Frontal cortex (tissue), 4 donors: ENCODE data around the gene YKT6. TPM values are rescaled to one million over a fixed set of nuclear protein-coding genes. Genes with fewer than 3 reads are reported as not detected.
"Not testable (repeated sequence)": the region's sequence is repeated elsewhere in the genome, so short reads cannot be mapped to it uniquely, and the experiment has no call there.

Experiments used
- DNase-seq, 2 donors: peaks; one replicate each; pipeline ENCODE4 v3.0.0; 2012; ENCODE audit warnings: low spot score in 2 of 2
- FAIRE-seq: peaks from 2 replicates; lab custom pipeline; 2012; peaks lifted over from hg19 to GRCh38; lab: Jason Lieb, UNC
- total RNA-seq: library from RNA; depleted of rRNA; stranded (reverse); fragments of >200 nt; gene quantifications from one replicate; pipeline ENCODE4 v1.2.3, GENCODE V29; 2014
- donor health status: control.
- donor health status: control.
- donor health status: control.

Gene YKT6
- total RNA-seq, 1 donor from 2014 or later = 53.0 TPM

GRCh38 chr7:44171901-44172300, 28.9 kb upstream of the YKT6 start:
- not testable (repeated sequence) for DNase-seq, FAIRE-seq

GRCh38 chr7:44172352-44172751, 28.4 kb upstream of the YKT6 start:
- no peak for DNase-seq
- FAIRE-seq = no peak

- DNase-seq (no peak), FAIRE-seq (no peak)
Observed at GRCh38 chr7:44172803-44173424, 27.9 kb upstream of the YKT6 start.

GRCh38 chr7:44173911-44174693, 26.7 kb upstream of the YKT6 start:
- DNase-seq = no peak
- no peak for FAIRE-seq

GRCh38 chr7:44174694-44174948, 26.2 kb upstream of the YKT6 start:
- DNase-seq, FAIRE-seq: not testable (repeated sequence)

- no peak for FAIRE-seq
- DNase-seq = no peak
Observed at GRCh38 chr7:44175730-44176129, 25.0 kb upstream of the YKT6 start.

GRCh38 chr7:44176486-44176885, 24.3 kb upstream of the YKT6 start:
- DNase-seq (no peak), FAIRE-seq (no peak)

- DNase-seq (no peak), FAIRE-seq (no peak)
Observed at GRCh38 chr7:44177570-44178131, 23.1 kb upstream of the YKT6 start.

- FAIRE-seq = no peak
Observed at GRCh38 chr7:44180631-44181030, 20.1 kb upstream of the YKT6 start.

GRCh38 chr7:44182827-44183226, 18.0 kb upstream of the YKT6 start:
- FAIRE-seq (no peak), DNase-seq (no peak)

More at GRCh38 chr7:44180631-44181030, 20.1 kb upstream of the YKT6 start:
- DNase-seq = no peak

GRCh38 chr7:44183386-44183785, 17.4 kb upstream of the YKT6 start:
- FAIRE-seq = no peak
- no peak for DNase-seq

- DNase-seq (no peak), FAIRE-seq (no peak)
Observed at GRCh38 chr7:44184206-44184872, 16.4 kb upstream of the YKT6 start.

- DNase-seq (no peak), FAIRE-seq (no peak)
Observed at GRCh38 chr7:44184873-44185446, 15.8 kb upstream of the YKT6 start.

- FAIRE-seq = no peak
- no peak for DNase-seq
Observed at GRCh38 chr7:44185729-44186128, 15.0 kb upstream of the YKT6 start.

- DNase-seq (no peak), FAIRE-seq (no peak)
Observed at GRCh38 chr7:44186736-44187135, 14.0 kb upstream of the YKT6 start.

- FAIRE-seq (no peak), DNase-seq (no peak)
Observed at GRCh38 chr7:44187636-44188416, 13.0 kb upstream of the YKT6 start.

- no peak for DNase-seq
- FAIRE-seq = no peak
Observed at GRCh38 chr7:44188480-44189225, 12.1 kb upstream of the YKT6 start.

- DNase-seq = no peak
Observed at GRCh38 chr7:44189286-44189992, 11.3 kb upstream of the YKT6 start, which contains the start of gene GCK. Gene GCK (minus strand): TSS chr7:44189439. CDS start chr7:44188953, 486 bp downstream.

More at GRCh38 chr7:44189286-44189992, 11.3 kb upstream of the YKT6 start, which contains the start of gene GCK:
- no peak for FAIRE-seq
